GM21529 (cell line): ENCODE data around the gene MTNR1A.

Experiments
- ATAC-seq: cut with Tn5 transposase; IDR thresholded peaks from one replicate; pipeline ENCODE4 v1.9.1; 2021; ENCODE audit not compliant: unreplicated experiment

Gene MTNR1A

GRCh38 chr4:186497043-186497442 is 58.3 kb downstream of the MTNR1A start:
- no peak for ATAC-seq

- no peak for ATAC-seq
Observed at GRCh38 chr4:186494496-186494895, 60.9 kb downstream of the MTNR1A start.

- no peak for ATAC-seq
Observed at GRCh38 chr4:186487726-186488125, 67.6 kb downstream of the MTNR1A start.

- no peak for ATAC-seq
Observed at GRCh38 chr4:186486172-186486571, 69.2 kb downstream of the MTNR1A start.

GRCh38 chr4:186485561-186486062 is 69.8 kb downstream of the MTNR1A start:
- no peak for ATAC-seq

- no peak for ATAC-seq
Observed at GRCh38 chr4:186485150-186485549, 70.2 kb downstream of the MTNR1A start.

- no peak for ATAC-seq
Observed at GRCh38 chr4:186483656-186484055, 71.7 kb downstream of the MTNR1A start.
